HepG2 (cell line): ENCODE results near the gene SLC15A1.

ENCODE experiments used
- ATF1 ChIP-seq: IDR thresholded peaks from 2 replicates; pipeline ENCODE4 v1.6.1; 2016; ENCODE audit warnings: mild to moderate bottlenecking, control low read depth
- CREB1 ChIP-seq, 2 experiments: fragments of 450-650 bp in 1 of 2; IDR thresholded peaks; 2 replicates each; pipeline ENCODE4 v1.6.1; 2016 to 2017; ENCODE audit warnings: control low read depth in 1 of 2, mild to moderate bottlenecking in 1 of 2, missing compliant biosample characterization in 1 of 2, missing genetic modification characterization in 1 of 2
- CTCF ChIP-seq: sonication (generic); formaldehyde crosslinking; IDR thresholded peaks from 2 replicates; pipeline ENCODE4 v1.5.0; 2020; ENCODE audit warnings: mild to moderate bottlenecking, missing genetic modification reagents, moderate library complexity
- E2F5 ChIP-seq: sonication (generic); formaldehyde crosslinking; conservative IDR thresholded peaks from 2 replicates; pipeline ENCODE4 v1.4.0; 2020; ENCODE audit warnings: missing genetic modification reagents
- KDM5B ChIP-seq: sonication (generic); formaldehyde crosslinking; IDR thresholded peaks from 2 replicates; pipeline ENCODE4 v1.4.0; 2020; ENCODE audit warnings: missing genetic modification reagents, mild to moderate bottlenecking, borderline replicate concordance
- NFE2L1 ChIP-seq: sonication (generic); formaldehyde crosslinking; IDR thresholded peaks from 2 replicates; pipeline ENCODE4 v1.4.0; 2020; ENCODE audit warnings: missing genetic modification reagents, mild to moderate bottlenecking, borderline replicate concordance
- REPIN1 ChIP-seq: sonication (generic); formaldehyde crosslinking; IDR thresholded peaks from 2 replicates; pipeline ENCODE4 v1.8.0; 2022; ENCODE audit warnings: missing genetic modification reagents, low read depth, mild to moderate bottlenecking, borderline replicate concordance
- TAF1 ChIP-seq: sonication (generic); formaldehyde crosslinking; IDR thresholded peaks from 2 replicates; pipeline ENCODE4 v1.4.0; 2020; ENCODE audit warnings: missing genetic modification reagents
- TCF7 ChIP-seq: sonication (generic); IDR thresholded peaks from 2 replicates; pipeline ENCODE4 v1.6.1; 2016; ENCODE audit warnings: antibody characterized with exemption, low read depth
- ZNF670 ChIP-seq: sonication (generic); formaldehyde crosslinking; IDR thresholded peaks from 2 replicates; pipeline ENCODE4 v1.8.0; 2022; ENCODE audit warnings: mild to moderate bottlenecking, missing genetic modification reagents, borderline replicate concordance

DNA sequence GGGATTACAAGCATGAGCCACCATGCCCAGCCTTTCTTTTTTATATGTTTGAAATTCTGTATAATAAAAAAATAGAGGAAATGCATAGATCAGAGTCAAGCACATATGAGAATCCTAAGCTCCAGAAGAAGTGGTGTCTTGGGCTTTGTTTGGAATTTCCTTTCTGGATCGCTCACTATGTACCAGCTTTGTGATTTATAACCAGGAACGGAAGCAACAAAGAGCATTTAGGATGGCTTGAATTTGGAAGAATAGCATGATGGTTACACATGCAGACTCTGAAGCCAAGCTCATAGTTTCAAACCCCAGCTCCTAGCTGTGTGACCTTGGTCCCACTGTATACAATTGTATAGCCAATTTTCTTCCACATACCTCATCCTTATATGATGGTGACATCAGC, 28.0 kb upstream of the SLC15A1 start:
- TF ChIP-seq NFE2L1 (CRISPR knock-in tag) (no peak), REPIN1 (CRISPR knock-in tag) (no peak), ZNF670 (CRISPR knock-in tag) (no peak), CTCF (CRISPR knock-in tag) (no peak), ATF1 (CRISPR knock-in tag) (no peak), KDM5B (CRISPR knock-in tag) (no peak), CREB1 (IDR thresholded peaks at IDR 0.05) (no peak), CREB1 (CRISPR knock-in tag; IDR thresholded peaks at IDR 0.05) (no peak), E2F5 (CRISPR knock-in tag) (no peak), TCF7 (no peak), TAF1 (no peak)
